ENCODE data around the gene MACROH2A1.

DNA sequence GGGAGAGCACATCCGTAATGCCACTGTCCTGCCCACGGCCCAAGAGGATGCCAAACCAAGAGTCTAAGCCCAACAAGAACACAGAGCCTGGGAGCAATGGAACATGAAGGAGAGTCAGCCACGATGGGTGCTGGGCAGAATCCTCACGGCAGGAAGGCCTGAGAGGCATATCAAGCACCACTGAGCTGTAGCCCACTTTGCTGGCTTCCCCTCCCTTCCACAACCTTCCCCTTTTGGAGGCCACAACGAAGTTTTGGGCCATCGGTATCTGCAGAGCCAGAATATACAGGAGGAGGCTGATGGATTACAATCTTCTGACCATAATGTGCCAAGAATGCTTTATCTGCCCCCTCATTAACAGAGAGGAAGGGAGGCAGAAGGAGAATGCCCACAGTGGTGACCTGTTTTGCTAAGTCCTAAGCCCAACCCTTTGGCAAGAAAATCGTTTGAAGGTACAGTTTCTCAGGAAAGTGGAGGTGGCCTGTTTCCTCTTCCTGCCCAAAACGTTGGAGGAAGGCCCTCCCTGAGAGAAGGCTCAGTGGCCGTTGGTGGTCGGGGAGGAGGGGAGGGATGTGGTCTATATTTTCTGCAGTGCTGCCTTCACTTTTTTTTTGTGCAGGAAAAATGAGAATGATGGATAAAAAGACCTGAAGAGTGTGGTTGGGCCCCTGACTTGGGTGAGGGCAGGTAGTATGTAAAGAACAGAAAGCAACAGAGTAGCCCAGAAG, 26.2 kb downstream of the MACROH2A1 start:
- TF ChIP-seq POLR2A (IDR thresholded peaks at IDR 0.05; ENCODE audit: low read length) (no peak), GATA1 (IDR thresholded peaks at IDR 0.05; ENCODE audit: low read depth, low read length) (no peak)
